Measurements from ENCODE around the gene KAZN.

DNA sequence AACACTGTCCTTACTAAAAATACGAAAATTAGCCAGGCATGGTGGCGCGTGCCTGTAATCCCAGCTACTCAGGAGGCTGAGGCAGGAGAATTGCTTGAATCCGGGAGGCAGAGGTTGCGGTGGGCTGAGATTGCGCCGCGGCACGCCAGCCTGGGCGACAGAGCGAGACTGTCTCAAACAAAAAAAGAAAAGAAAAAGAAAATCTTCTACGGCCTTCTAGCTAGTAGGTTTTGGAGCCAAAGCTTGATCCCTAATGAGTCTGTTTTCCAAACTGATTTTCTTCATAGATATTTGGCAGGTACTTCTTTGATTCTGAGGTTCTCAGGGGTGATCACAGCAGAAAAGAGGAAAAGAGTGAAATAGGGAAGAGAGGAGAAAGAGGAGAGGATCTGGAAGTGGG lies 372.7 kb downstream of the KAZN start:
- no peak for TF ChIP-seq EZH2phosphoT487 (IDR thresholded peaks at IDR 0.05; ENCODE audit: borderline replicate concordance)
- no peak for TF ChIP-seq CTCF (conservative IDR thresholded peaks at IDR 0.05; ENCODE audit: low read length)
